Fibroblast of peridontal ligament (primary cell): ENCODE data around the gene DEPDC5.

ENCODE experiments used
- DNase-seq: peaks from one replicate; pipeline ENCODE4 v3.0.0-alpha.2; 2010; ENCODE audit errors: extremely low read depth

DEPDC5 gene

DNA sequence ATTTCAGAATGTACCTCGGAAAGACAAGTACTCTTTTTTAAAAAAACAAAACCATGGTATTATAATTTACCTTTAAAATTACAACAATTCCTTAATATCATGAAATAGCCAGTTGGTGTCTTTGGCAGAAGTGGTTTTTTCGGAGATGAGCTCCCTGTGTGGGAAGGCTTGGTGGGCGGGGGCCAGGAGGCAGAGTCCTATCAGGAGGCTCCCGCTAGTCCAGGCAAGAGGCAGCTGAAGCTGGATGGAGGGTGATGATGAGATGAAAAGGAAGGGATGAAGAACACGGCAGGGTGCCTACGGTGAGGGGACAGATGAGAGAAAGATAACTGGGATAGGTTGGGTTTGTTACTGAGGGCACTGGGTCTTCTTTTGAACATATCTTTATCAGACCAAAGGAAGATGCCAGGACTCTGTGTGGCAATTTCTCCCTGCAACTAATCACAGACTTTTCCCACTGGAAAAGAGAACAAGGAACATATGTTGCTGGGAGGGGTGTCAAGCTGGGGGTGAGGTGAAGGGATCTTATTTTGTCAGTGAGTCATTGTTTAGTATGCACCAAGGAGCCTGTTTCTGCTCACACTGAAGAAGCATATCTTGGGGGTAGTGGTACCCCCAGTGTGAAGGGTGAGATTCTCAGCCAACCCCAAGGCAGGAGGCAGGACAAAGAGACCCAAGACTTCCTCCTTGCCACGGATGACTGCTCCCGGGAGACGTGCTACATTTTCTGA lies 99.0 kb downstream of the DEPDC5 start:
- peak; percentile 49 for DNase-seq

DNA sequence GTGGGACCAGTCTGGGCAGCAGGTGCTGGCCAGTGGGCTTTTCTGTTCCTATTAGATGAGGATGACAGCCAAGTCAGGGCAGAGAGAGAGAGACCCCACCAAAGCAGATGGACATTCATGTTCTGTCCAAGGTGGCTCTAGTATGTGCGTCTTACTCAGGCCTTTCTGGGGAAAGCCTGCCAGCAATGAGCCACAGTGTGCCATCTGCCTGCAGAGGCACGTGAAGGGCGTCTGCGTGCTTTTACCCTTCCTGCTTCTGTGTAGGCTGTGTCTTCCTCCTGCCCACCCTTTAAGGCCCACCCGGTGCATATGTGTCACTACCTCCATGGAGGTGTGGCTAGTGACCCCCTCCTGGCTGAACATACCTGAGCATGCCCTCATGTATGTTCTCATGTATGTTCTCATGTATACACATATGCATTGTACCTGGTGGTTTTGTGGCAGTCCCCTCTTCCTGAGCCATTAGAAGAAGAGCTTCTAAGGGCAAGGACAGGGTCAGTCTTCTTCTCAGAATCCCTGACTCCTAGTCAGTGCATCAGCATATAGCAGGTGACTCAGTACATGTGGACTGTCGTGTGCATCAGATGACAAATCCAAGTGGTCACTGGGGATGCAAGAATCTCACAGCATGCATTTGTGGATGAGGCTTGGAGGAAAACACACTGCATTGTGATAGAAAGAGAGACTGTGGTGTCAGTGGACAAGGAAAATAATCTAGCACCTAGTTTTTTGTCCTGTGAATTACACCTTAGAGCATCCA lies 100.1 kb downstream of the DEPDC5 start:
- DNase-seq: no peak

DNA sequence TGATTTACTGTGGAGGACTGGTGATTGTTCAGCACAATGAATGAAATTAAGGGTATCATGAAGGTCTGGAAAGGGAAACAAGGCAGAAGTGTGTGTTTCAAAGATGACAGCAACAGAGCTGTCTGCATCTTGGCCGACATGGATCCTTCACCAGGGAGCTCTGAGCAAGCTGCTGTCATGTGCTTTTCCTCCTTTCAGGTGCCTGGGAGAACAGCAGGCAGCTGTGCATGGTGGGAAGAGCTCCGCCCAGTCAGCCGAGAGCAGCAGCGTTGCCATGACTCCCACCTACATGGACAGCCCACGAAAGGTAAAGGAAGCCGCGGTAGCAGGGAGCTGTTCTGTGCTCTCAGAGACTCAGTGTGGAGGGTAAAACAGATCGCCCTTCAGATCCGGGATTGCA lies 103.4 kb downstream of the DEPDC5 start:
- no peak for DNase-seq

- DNase-seq: no peak
These were observed 107.5 kb downstream of the DEPDC5 start for GRCh38 chr22:31861226-31861840.

DNA sequence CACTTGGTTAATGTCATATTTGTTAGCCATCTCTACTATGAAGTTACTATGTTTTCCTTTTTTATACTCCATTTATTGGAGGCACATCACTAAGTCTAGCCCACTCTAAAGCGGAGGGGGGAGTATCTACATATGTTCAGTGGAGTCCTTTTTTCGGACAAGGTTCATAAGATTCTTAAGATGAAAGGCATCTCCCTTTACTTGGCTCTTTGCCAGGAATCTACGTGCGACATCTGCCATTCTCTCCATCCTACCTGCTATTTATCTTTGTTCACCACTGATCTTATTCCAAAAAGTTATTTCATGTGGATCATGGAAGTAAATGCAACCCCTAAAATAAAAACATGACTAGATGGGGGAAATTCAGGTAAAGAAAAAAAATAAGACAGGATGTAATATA lies 113.1 kb downstream of the DEPDC5 start:
- no peak for DNase-seq

DNA sequence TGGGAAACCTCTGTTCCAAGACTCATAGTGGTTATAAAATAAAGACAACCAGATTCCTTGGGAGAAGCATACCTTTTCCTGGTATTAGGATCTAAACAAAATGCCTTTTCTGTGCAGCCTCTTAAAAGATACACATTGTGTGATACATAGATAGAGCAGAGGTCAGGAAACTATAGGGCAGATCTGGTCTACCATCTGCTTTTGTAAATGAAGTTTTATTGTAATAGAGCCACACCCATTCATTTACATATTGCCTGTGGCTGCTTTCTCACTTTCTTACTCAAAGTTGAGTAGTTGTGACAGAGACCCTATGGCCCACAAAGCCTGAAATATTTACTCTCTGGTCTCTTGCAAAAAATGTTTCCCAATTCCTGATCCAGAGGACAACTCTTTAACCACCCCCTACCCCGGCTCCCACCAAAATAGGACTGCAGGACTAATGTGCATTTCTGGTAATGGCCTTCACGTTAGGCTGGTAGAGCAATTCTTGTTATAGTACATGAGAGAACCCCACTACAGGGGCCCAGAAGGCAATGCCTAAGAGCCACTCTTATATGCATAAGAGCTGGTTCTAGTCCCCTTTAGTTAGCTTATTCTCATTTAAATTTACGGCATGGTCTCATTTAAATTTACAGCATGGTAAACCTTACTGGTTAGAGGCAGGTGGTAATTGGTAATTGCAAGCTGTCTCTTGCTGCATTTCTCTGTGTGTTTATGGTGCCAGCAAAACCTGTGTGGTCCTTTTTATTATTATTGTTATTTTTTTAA lies 113.8 kb downstream of the DEPDC5 start:
- no peak for DNase-seq

- DNase-seq: no peak
These were observed 115.9 kb downstream of the DEPDC5 start for GRCh38 chr22:31869739-31870138.

GRCh38 chr22:31870890-31871289 lies 117.1 kb downstream of the DEPDC5 start:
- DNase-seq: peak; percentile 69

DNA sequence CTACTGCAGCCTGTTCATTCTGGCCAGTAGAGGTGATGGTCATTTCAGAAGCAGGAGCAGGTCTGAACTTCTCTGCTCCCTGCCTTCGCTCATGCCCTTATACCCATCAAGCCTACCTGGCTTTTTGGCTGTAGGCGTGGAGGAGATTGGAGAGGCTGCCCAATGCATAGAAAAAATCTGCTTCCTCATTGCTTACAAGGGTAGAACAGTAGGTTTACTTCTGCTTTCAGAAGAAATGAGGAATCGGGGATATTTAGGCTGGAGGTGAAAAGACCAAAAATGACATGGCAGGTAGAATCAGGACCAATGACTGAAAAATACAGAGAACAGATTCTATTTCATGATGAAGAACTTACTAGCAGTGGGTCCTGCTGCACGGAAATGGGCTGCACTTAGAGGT lies 117.7 kb downstream of the DEPDC5 start:
- DNase-seq: no peak

- DNase-seq: no peak
These were observed 118.4 kb downstream of the DEPDC5 start for GRCh38 chr22:31872209-31872608.

DNA sequence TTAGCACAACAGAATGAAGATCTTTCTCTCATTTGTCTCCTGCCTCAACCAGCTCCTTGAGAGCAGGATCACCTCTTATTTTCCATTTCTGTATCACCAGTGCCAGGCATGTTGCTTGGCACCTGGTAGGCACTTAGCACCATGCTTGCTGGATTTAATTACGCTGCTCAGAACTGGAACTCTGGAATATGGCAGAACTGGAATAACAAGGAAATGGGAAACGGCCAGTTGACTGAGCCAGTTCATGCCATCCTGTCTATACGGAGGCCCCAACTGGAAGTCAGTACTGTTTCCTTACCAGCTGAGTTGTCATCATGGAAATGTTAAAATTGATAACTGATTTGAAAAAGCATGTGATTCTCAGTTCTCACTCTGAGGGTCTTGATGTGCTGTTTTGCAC lies 121.0 kb downstream of the DEPDC5 start:
- no peak for DNase-seq

DNA sequence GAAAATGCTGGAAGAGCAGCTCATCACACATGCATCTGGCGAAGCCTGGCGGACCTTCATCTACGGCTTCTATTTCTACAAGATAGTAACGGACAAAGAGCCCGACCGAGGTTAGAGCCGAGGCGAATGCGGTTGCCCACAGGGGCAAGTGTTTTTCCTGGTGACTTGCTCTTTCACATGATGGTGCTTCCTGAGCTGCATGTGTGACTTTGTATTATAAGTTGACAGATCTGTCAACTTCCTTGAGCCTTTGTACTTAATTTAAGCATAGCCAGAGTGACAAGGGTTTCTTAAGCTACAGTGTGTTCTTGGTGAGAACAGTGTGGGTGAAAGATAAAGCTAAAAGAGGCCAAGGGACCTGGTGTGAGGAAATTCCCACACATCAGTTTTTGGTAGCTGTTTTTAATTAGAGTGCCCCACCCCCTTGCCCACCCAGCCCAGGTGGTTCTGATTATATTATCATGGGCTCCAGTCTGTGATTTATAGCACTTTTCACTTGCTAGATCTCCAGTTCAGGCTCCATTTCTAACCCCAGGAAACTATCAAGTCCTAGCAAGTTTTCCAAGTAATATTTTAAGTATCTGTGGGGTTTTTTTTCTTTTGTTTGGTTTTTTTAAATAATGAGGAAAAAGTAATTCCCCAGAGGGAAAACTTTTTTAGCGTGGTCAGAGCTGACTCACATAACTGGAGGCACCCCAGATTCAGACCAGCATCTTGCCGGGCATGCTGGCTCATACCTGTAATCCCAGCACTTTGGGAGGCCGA lies 122.5 kb downstream of the DEPDC5 start:
- peak; percentile 76 for DNase-seq

GRCh38 chr22:31879585-31879984 lies 125.8 kb downstream of the DEPDC5 start:
- no peak for DNase-seq

- DNase-seq: no peak
These were observed 127.4 kb downstream of the DEPDC5 start for GRCh38 chr22:31881200-31881599.

GRCh38 chr22:31881865-31882264 lies 128.0 kb downstream of the DEPDC5 start:
- no peak for DNase-seq

GRCh38 chr22:31882971-31883370 lies 129.2 kb downstream of the DEPDC5 start:
- no peak for DNase-seq

- no peak for DNase-seq
These were observed 130.2 kb downstream of the DEPDC5 start for GRCh38 chr22:31883989-31884388.

- DNase-seq: peak; percentile 31
These were observed 137.7 kb downstream of the DEPDC5 start for GRCh38 chr22:31891366-31892079.

DNA sequence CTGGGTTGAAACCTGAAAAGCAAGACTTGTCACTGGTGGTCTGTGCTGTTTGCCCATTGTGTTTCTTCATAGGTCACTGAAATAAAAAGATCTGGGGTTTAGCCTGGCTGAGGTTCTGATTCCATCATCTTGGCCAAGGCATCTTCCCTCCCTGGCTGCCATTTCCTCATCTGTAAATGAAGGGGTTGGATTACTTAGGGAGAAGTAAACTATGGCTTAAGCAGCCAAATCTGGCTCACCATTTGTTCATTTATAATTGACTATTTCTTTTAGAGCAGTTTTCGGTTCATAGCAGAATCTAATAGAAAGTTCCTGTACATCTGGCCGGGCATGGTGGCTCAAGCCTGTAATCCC lies 138.2 kb downstream of the DEPDC5 start:
- DNase-seq: peak; percentile 45

GRCh38 chr22:31893460-31893859 lies 139.6 kb downstream of the DEPDC5 start:
- no peak for DNase-seq
